GDM1 (cell line): ENCODE results near the gene TNIP3.
"Not testable (repeated sequence)": the region's sequence is repeated elsewhere in the genome, so short reads cannot be mapped to it uniquely, and the experiment has no call there.

Experiments used
- DNase-seq: peaks from one replicate; lab custom pipeline; 2025; lab: John Stamatoyannopoulos, UW

TNIP3 gene

GRCh38 chr4:121164291-121164690 is at the start of gene TNIP3:
Gene TNIP3 (minus strand): TSS chr4:121164321. CDS start chr4:121164125, 196 bp downstream.
- DNase-seq, result no peak

GRCh38 chr4:121212806-121213205 is 48.7 kb upstream of the TNIP3 start:
- no peak for DNase-seq

GRCh38 chr4:121209171-121209570 is 45.0 kb upstream of the TNIP3 start:
- DNase-seq, result no peak

- no peak for DNase-seq
These were observed 44.3 kb upstream of the TNIP3 start for GRCh38 chr4:121208244-121209007.

GRCh38 chr4:121205777-121206176 is 41.7 kb upstream of the TNIP3 start:
- not testable (repeated sequence) for DNase-seq

- no peak for DNase-seq
These were observed 36.8 kb upstream of the TNIP3 start for GRCh38 chr4:121200795-121201472.

- DNase-seq, result no peak
These were observed 35.8 kb upstream of the TNIP3 start for GRCh38 chr4:121199742-121200561.

GRCh38 chr4:121198251-121198650 is 34.1 kb upstream of the TNIP3 start:
- DNase-seq, result no peak

GRCh38 chr4:121195649-121196048 is 31.5 kb upstream of the TNIP3 start:
- DNase-seq, result no peak

- DNase-seq, result peak; percentile 18
These were observed 28.4 kb upstream of the TNIP3 start for GRCh38 chr4:121192480-121192879.

- no peak for DNase-seq
These were observed 27.9 kb upstream of the TNIP3 start for GRCh38 chr4:121192013-121192412.

GRCh38 chr4:121191361-121191760 is 27.2 kb upstream of the TNIP3 start:
- no peak for DNase-seq

GRCh38 chr4:121190389-121190788 is 26.3 kb upstream of the TNIP3 start:
- no peak for DNase-seq

GRCh38 chr4:121189326-121190215 is 25.4 kb upstream of the TNIP3 start:
- no peak for DNase-seq

GRCh38 chr4:121187206-121187605 is 23.1 kb upstream of the TNIP3 start:
- DNase-seq, result no peak

- no peak for DNase-seq
These were observed 21.8 kb upstream of the TNIP3 start for GRCh38 chr4:121185960-121186359.

GRCh38 chr4:121183989-121184388 is 19.9 kb upstream of the TNIP3 start:
- DNase-seq, result no peak

GRCh38 chr4:121183361-121183760 is 19.2 kb upstream of the TNIP3 start:
- no peak for DNase-seq

GRCh38 chr4:121182296-121182695 is 18.2 kb upstream of the TNIP3 start:
- DNase-seq, result no peak

- no peak for DNase-seq
These were observed 17.4 kb upstream of the TNIP3 start for GRCh38 chr4:121181493-121181892.

GRCh38 chr4:121180558-121180957 is 16.4 kb upstream of the TNIP3 start:
- no peak for DNase-seq
